Natural killer cell (primary cell): ENCODE data around the gene AK9. TPM values are rescaled to one million over a fixed set of nuclear protein-coding genes. Genes with fewer than 3 reads are reported as not detected.

Source experiments
- ATAC-seq, 3 donors: fragments of 150-1000 bp in 2 of 3; fragments of 200-7000 bp in 1 of 3; cut with Tn5 transposase; 1 replicate in 1 of 3; 2 replicates in 2 of 3; pipeline ENCODE4 v1.10.0; 2021; ENCODE audit warnings: mild to moderate bottlenecking in 2 of 3, moderate library complexity in 2 of 3
- DNase-seq, 2 donors: peaks; one replicate each; pipeline versions ENCODE4 v3.0.0 to v3.0.0-alpha.2; 2013 to 2021; ENCODE audit warnings: mixed read lengths in 1 of 2
- H3K27ac ChIP-seq: one replicate; pipeline ENCODE4 v1.5.1; 2013; ENCODE audit warnings: mild to moderate bottlenecking, low read length
- H3K27me3 ChIP-seq: one replicate; pipeline ENCODE4 v1.6.1; 2013; ENCODE audit warnings: low read length; ENCODE audit not compliant: control insufficient read depth, insufficient read depth
- H3K36me3 ChIP-seq: one replicate; pipeline ENCODE4 v1.6.1; 2013; ENCODE audit warnings: low read length; ENCODE audit not compliant: control insufficient read depth, insufficient read depth
- H3K4me1 ChIP-seq: one replicate; pipeline ENCODE4 v1.6.1; 2013; ENCODE audit warnings: low read length; ENCODE audit not compliant: control insufficient read depth, insufficient read depth
- H3K4me3 ChIP-seq: one replicate; pipeline ENCODE4 v1.5.1; 2013; ENCODE audit warnings: low read length
- H3K9me3 ChIP-seq: one replicate; pipeline ENCODE4 v1.6.1; 2013; ENCODE audit warnings: low read length; ENCODE audit not compliant: control insufficient read depth, insufficient read depth
- H3K27ac Mint-ChIP-seq, 2 donors: one replicate each; pipeline ENCODE4 v1.8.0; 2022; ENCODE audit warnings: mild to moderate bottlenecking in 2 of 2, mixed read lengths in 2 of 2, moderate library complexity in 1 of 2
- H3K27me3 Mint-ChIP-seq, 2 donors: one replicate each; pipeline ENCODE4 v1.8.0; 2022; ENCODE audit warnings: low read depth in 2 of 2, mixed read lengths in 2 of 2
- H3K36me3 Mint-ChIP-seq: one replicate; pipeline ENCODE4 v1.8.0; 2022; ENCODE audit warnings: mixed read lengths
- H3K4me1 Mint-ChIP-seq, 2 donors: one replicate each; pipeline ENCODE4 v1.8.0; 2022; ENCODE audit warnings: mixed read lengths in 2 of 2
- H3K4me3 Mint-ChIP-seq: one replicate; pipeline ENCODE4 v1.8.0; 2022; ENCODE audit warnings: mild to moderate bottlenecking, moderate library complexity, mixed read lengths
- H3K9me3 Mint-ChIP-seq, 2 donors: one replicate each; pipeline ENCODE4 v1.8.0; 2022; ENCODE audit warnings: mixed read lengths in 2 of 2
- CTCF ChIP-seq: fragments of 200-600 bp; IDR thresholded peaks from one replicate; pipeline ENCODE4 v1.8.0; 2022; ENCODE audit warnings: antibody characterized with exemption
- WGBS: methylation state at CpG from one replicate; pipeline ENCODE4 v1.1.7; 2013; ENCODE audit warnings: missing lambda C conversion rate; ENCODE audit not compliant: insufficient coverage; 5-methylcytosine and 5-hydroxymethylcytosine counted together
- intact Hi-C: fragments of 100-400 bp; cut with micrococcal nuclease; formaldehyde crosslinking; loops from one replicate; pipeline ENCODE4 v1.14.2; 2022
- total RNA-seq, 4 donors: library from RNA; stranded (reverse); fragments of 120-200 nt in 1 of 4; gene quantifications; one replicate each; pipeline versions ENCODE4 v1.2.3 to v1.2.4, GENCODE V29; 2013 to 2022

AK9 gene
- total RNA-seq, 3 donors from 2014 or later (not counting 1 experiment from before 2014, with no cell fraction given): 14.0 to 19.2 (median 14.2) TPM

GRCh38 chr6:109669811-109670210 lies 21.2 kb downstream of the AK9 start:
- Mint-ChIP-seq H3K9me3 (no peaks in the 10 kb centered on the region), H3K4me3 (no peak overlapping the region), H3K27ac (no peak overlapping the region), H3K4me1 (no peaks in the 10 kb centered on the region), H3K36me3 (peaks cover 6% of the 10 kb centered on the region), H3K27me3 (no peaks in the 10 kb centered on the region)
- intact Hi-C loops: no loop called here
- TF ChIP-seq CTCF: no peak
- Histone ChIP-seq H3K36me3 (peaks cover 2% of the 10 kb centered on the region), H3K27ac (no peak overlapping the region), H3K4me1 (no peaks in the 10 kb centered on the region), H3K27me3 (no peaks in the 10 kb centered on the region), H3K9me3 (no peaks in the 10 kb centered on the region), H3K4me3 (no peak overlapping the region)
- 89% methylated on average over 4 of the region's 4 CpGs for WGBS
- ATAC-seq (no peak), DNase-seq (no peak)

DNA sequence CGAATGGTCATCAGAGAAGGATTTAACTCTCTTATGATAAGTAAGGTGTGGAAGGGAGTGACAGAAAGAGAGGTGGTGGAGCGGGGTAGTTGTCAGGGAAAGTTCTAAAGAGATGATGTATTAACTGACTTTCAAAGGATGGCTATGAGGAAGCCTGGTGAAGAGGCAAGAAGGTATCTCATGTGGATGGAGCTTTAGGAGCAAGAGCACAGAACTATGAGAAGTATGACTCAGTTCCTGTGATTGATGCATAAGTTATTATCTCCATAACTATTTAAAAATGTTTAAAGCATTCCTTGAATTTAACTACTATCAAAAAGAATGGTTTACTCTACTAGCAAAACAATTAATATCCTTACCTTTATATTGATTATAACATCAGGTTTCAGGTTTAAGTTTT lies 28.8 kb downstream of the AK9 start:
- no peak for TF ChIP-seq CTCF
- H3K27me3 ChIP-seq: no peaks in the 10 kb centered on the region
- WGBS: 91% methylated on average over 2 of the region's 2 CpGs
- DNase-seq (no peak), ATAC-seq (no peak)
- no peak overlapping the region for H3K27ac ChIP-seq
- no peaks in the 10 kb centered on the region for H3K9me3 ChIP-seq
- Mint-ChIP-seq H3K4me3 (no peak overlapping the region), H3K9me3 (no peaks in the 10 kb centered on the region), H3K4me1 (no peaks in the 10 kb centered on the region), H3K36me3 (no peaks in the 10 kb centered on the region), H3K27me3 (no peaks in the 10 kb centered on the region), H3K27ac (no peak overlapping the region)
- H3K4me1 ChIP-seq: no peaks in the 10 kb centered on the region
- no peak overlapping the region for H3K4me3 ChIP-seq
- peaks cover 3% of the 10 kb centered on the region for H3K36me3 ChIP-seq
- intact Hi-C loops: no loop called here

DNA sequence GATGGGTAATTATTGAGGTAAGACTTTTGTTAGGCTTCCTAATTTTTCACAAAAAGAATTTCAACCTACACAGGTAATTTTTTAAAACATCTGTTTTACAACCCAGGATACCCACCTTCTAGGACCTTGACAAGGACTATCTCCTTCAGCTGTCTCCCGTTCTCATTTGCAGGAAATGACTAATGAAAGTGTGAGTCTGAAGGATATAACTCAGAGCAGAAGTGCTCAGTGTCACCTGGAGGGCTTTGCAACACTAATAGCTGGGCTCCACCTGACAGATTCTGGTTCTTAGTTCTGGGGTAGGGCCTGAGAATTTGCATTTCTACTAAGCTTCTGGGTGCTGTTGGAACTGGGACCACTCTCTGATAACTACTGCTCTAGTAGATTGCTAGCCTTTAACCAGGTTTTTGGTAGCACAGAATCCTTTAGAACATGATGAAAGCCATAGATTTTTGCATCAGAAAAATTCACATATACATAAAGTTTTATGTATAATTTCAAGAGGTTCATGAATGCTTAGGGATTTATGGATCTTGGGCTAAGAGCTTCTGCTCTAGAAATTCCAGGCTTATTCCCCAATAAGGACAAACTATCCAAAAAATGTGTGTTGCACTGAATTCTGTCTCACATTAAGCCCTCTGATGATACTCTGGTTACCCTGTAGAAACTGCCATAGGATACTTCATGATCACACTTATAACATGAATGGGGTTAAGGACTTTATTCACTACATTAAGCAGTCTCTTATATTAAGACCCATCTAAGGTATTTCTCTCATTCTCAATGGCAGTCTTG lies 30.3 kb downstream of the AK9 start:
- TF ChIP-seq CTCF: no peak
- H3K27me3 Mint-ChIP-seq: no peaks in the 10 kb centered on the region
- H3K4me1 Mint-ChIP-seq: no peaks in the 10 kb centered on the region
- ATAC-seq (no peak), DNase-seq (no peak)
- no peak overlapping the region for H3K4me3 Mint-ChIP-seq
- Histone ChIP-seq H3K36me3 (peaks cover 3% of the 10 kb centered on the region), H3K4me3 (no peak overlapping the region), H3K9me3 (no peaks in the 10 kb centered on the region), H3K27ac (no peak overlapping the region), H3K4me1 (no peaks in the 10 kb centered on the region), H3K27me3 (no peaks in the 10 kb centered on the region)
- no peaks in the 10 kb centered on the region for H3K9me3 Mint-ChIP-seq
- no peak overlapping the region for H3K27ac Mint-ChIP-seq
- 0% methylated on average over 1 of the region's 1 CpG for WGBS
- H3K36me3 Mint-ChIP-seq: no peaks in the 10 kb centered on the region
- intact Hi-C loops: no loop called here
